Mesodermal cell (in vitro differentiated cells): ENCODE data around the gene SNX8.
"Not testable (repeated sequence)": the region's sequence is repeated elsewhere in the genome, so short reads cannot be mapped to it uniquely, and the experiment has no call there.

Experiments used
- H3K27ac ChIP-seq: 2 replicates; pipeline ENCODE4 v1.7.0; 2013; ENCODE audit warnings: mild to moderate bottlenecking, low read depth, low read length, moderate library complexity; ENCODE audit not compliant: severe bottlenecking
- H3K36me3 ChIP-seq: 2 replicates; pipeline ENCODE4 v1.7.1; 2013; ENCODE audit warnings: mild to moderate bottlenecking, low read length, moderate library complexity; ENCODE audit not compliant: control insufficient read depth, insufficient read depth
- H3K4me1 ChIP-seq: one replicate; pipeline ENCODE4 v1.7.1; 2013; ENCODE audit warnings: mild to moderate bottlenecking, low read length; ENCODE audit not compliant: insufficient read depth, control insufficient read depth, poor library complexity, severe bottlenecking
- H3K4me3 ChIP-seq: 2 replicates; pipeline ENCODE4 v1.7.0; 2013; ENCODE audit warnings: low read length, control low read depth, mild to moderate bottlenecking; ENCODE audit not compliant: insufficient read depth, poor library complexity, severe bottlenecking; ENCODE audit errors: extremely low read depth
- H3K9me3 ChIP-seq: 2 replicates; pipeline ENCODE4 v1.7.1; 2013; ENCODE audit warnings: mild to moderate bottlenecking, low read length, moderate library complexity; ENCODE audit not compliant: control insufficient read depth
- WGBS, 2 experiments: methylation state at CpG; one replicate each; pipeline ENCODE4 v1.1.5; 2013; ENCODE audit warnings: missing lambda C conversion rate in 2 of 2; ENCODE audit not compliant: insufficient coverage in 2 of 2; 5-methylcytosine and 5-hydroxymethylcytosine counted together

SNX8 gene

DNA sequence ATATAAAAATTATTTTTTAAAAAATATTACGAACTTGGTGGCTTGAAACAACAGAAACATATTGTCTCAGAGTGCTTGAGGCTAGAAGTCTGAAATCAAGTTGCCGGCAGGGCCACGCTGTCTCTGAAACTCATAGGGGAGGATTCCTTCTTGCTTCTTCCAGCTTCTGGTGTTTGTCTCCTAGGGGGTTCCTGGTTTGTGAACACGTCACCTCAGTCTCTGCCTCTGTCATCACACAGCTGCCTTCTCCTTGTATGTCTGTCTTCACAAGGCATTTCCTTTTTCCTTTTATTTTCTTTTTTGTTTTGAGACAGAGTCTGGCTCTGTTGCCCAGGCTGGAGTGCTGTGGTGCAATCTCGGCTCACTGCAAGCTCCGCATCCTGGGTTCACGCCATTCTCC is 12.7 kb upstream of the SNX8 start:
- H3K9me3 ChIP-seq: no peaks in the 10 kb centered on the region
- H3K4me3 ChIP-seq: no peak overlapping the region
- H3K4me1 ChIP-seq: no peaks in the 10 kb centered on the region
- no peak overlapping the region for H3K27ac ChIP-seq
- WGBS, 2 experiments: 92 to 97% methylated on average over 5 to 6 of the region's 7 CpGs
- H3K36me3 ChIP-seq: no peaks in the 10 kb centered on the region

GRCh38 chr7:2325162-2325561 is 10.9 kb upstream of the SNX8 start:
- Histone ChIP-seq H3K36me3 (no peaks in the 10 kb centered on the region), H3K27ac (no peak overlapping the region), H3K9me3 (no peaks in the 10 kb centered on the region), H3K4me1 (no peaks in the 10 kb centered on the region), H3K4me3 (no peak overlapping the region)
- 82 to 88% methylated on average over 3 to 4 of the region's 4 CpGs for WGBS, 2 experiments

DNA sequence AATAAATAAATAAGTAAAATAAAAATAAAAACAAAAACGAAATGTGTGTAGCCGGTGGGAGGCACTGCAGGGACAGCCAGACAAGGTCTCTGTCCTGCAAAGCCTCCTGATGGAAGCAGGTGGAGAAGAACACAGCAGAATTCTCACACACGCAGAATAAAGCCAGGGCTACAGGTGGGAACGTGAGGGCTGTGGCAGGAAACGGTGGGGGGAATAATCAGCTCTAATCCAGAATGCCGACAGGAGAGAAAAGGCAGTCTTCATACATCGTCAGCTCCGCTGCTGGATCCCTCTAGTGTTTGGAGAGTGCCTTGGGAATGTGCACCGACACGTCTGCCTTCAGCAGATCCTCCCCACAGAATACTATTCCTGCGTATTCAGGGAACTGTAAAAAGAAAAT is 6.8 kb upstream of the SNX8 start:
- Histone ChIP-seq H3K27ac (no peak overlapping the region), H3K9me3 (no peaks in the 10 kb centered on the region), H3K4me3 (no peak overlapping the region), H3K36me3 (no peaks in the 10 kb centered on the region), H3K4me1 (no peaks in the 10 kb centered on the region)
- 59 to 67% methylated on average over 6 to 9 of the region's 11 CpGs for WGBS, 2 experiments

GRCh38 chr7:2317556-2318293 is 3.5 kb upstream of the SNX8 start:
- no peak overlapping the region for H3K27ac ChIP-seq
- no peaks in the 10 kb centered on the region for H3K4me1 ChIP-seq
- H3K9me3 ChIP-seq: no peaks in the 10 kb centered on the region
- 94 to 95% methylated on average over 10 to 11 of the region's 12 CpGs for WGBS, 2 experiments
- H3K36me3 ChIP-seq: no peaks in the 10 kb centered on the region
- H3K4me3 ChIP-seq: no peak overlapping the region

DNA sequence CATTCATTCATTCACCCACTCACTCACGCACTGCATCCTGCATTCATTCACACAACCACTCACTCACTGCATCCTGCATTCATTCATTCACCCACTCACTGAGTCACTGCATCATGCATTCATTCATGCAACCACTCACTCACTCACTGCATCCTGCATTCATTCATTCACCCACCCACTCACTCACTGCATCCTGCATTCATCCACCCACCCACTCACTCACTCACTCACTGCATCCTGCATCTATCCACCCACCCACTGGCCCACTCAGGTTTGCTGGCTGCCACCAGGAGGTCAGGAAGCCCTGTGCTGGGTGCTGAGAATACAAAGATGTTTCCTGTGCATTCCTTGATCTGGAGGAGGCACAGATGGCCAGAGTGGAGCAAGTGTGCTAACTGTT is 2.3 kb upstream of the SNX8 start:
- no peaks in the 10 kb centered on the region for H3K9me3 ChIP-seq
- H3K36me3 ChIP-seq: no peaks in the 10 kb centered on the region
- H3K27ac ChIP-seq: no peak overlapping the region
- 90 to 100% methylated on average over 1 of the region's 1 CpG for WGBS, 2 experiments
- H3K4me3 ChIP-seq: no peak overlapping the region
- H3K4me1 ChIP-seq: no peaks in the 10 kb centered on the region

- H3K9me3 ChIP-seq: no peaks in the 10 kb centered on the region
- H3K4me1 ChIP-seq: peaks cover 4% of the 10 kb centered on the region
- no peak overlapping the region for H3K4me3 ChIP-seq
- 84 to 100% methylated on average over 1 of the region's 1 CpG for WGBS, 2 experiments
- no peak overlapping the region for H3K27ac ChIP-seq
- no peaks in the 10 kb centered on the region for H3K36me3 ChIP-seq
Observed at GRCh38 chr7:2315787-2316186, 1.5 kb upstream of the SNX8 start.

DNA sequence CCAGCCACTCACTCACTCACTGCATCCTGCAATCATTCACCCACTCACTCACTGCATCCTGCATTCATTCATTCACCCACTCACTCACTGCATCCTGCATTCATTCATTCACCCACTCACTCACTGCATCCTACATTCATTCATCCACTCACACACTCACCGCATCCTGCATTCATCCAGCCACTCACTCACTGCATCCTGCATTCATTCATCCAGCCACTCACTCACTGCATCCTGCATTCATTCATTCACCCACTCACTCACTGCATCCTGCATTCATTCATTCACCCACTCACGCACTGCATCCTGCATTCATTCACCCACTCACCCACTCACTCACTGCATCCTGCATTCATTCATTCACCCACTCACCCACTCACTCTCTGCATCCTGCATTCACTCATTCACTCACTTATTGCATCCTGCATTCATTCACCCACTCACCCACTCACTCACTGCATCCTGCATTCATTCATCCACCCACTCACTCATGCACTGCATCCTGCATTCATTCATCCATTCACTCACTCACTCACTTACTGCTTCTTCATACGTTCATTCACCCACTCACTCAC is 802 bp upstream of the SNX8 start:
- WGBS, 2 experiments: 85 to 93% methylated on average over 3 of the region's 3 CpGs
- not testable (repeated sequence) for H3K9me3 ChIP-seq, H3K4me1 ChIP-seq, H3K36me3 ChIP-seq, H3K27ac ChIP-seq
- H3K4me3 ChIP-seq: peak overlapping the region; percentile 76

GRCh38 chr7:2313450-2314208 is 612 bp downstream of the SNX8 start:
- H3K4me3 ChIP-seq: peak overlapping the region; percentile 76
- peaks cover 9% of the 10 kb centered on the region for H3K4me1 ChIP-seq
- H3K36me3 ChIP-seq: peaks cover 7% of the 10 kb centered on the region
- peak overlapping the region; percentile 53 for H3K27ac ChIP-seq
- no peaks in the 10 kb centered on the region for H3K9me3 ChIP-seq
- WGBS, 2 experiments: 29 to 30% methylated on average over 30 to 35 of the region's 42 CpGs

GRCh38 chr7:2312267-2312929 is 1.8 kb downstream of the SNX8 start:
- peaks cover 9% of the 10 kb centered on the region for H3K4me1 ChIP-seq
- H3K27ac ChIP-seq: no peak overlapping the region
- 95 to 96% methylated on average over 11 to 13 of the region's 17 CpGs for WGBS, 2 experiments
- no peak overlapping the region for H3K4me3 ChIP-seq
- peaks cover 7% of the 10 kb centered on the region for H3K36me3 ChIP-seq
- no peaks in the 10 kb centered on the region for H3K9me3 ChIP-seq

GRCh38 chr7:2309889-2310331 is 4.3 kb downstream of the SNX8 start:
- 44 to 45% methylated on average over 20 of the region's 20 CpGs for WGBS, 2 experiments
- Histone ChIP-seq H3K9me3 (no peaks in the 10 kb centered on the region), H3K36me3 (peaks cover 7% of the 10 kb centered on the region), H3K4me1 (peaks cover 11% of the 10 kb centered on the region), H3K4me3 (no peak overlapping the region), H3K27ac (peak overlapping the region; percentile 86)
